GM21717 (cell line): Measurements from ENCODE around the gene MNT.

ENCODE experiments used
- ATAC-seq: cut with Tn5 transposase; IDR thresholded peaks from one replicate; pipeline ENCODE4 v1.9.1; 2021; ENCODE audit warnings: mild to moderate bottlenecking, moderate library complexity; ENCODE audit not compliant: unreplicated experiment

The MNT gene

DNA sequence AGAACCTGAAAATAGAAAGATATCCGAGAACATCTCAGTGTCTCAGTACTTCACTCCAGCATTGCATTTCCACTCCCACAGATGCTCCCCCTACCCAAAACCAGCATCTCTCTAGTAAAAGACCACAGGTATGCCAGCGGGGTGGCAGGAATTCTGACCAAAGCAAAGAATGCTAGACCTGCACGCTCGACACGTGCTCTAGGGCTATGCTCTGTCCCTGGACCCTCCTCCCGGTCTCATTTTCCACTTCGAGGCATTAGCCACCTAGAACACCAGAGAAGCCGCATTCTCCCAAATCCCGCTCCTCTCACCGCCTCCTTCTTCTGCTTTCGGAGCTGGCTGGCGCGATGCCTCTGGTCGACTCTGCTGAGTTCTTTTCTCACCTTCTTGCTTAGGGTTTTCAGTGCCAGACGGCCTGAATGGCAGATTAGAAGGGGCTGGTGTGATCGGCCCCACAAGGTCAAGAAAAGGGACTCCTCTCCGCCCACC is 65.1 kb downstream of the MNT start:
- ATAC-seq = no peak
